ENCODE data around the gene ADGRA3.

ADGRA3 gene

GRCh38 chr4:22356987-22357596 lies 158.8 kb downstream of the ADGRA3 start:
- DNase-seq (ENCODE audit: low spot score): no peak

GRCh38 chr4:22348410-22348809 lies 167.5 kb downstream of the ADGRA3 start:
- no peak for DNase-seq (ENCODE audit: low spot score)

- no peak for DNase-seq (ENCODE audit: low spot score)
These were observed 170.2 kb downstream of the ADGRA3 start for GRCh38 chr4:22345678-22346077.

- DNase-seq (ENCODE audit: low spot score): no peak
These were observed 170.8 kb downstream of the ADGRA3 start for GRCh38 chr4:22345055-22345454.

GRCh38 chr4:22343606-22344005 lies 172.3 kb downstream of the ADGRA3 start:
- DNase-seq (ENCODE audit: low spot score): no peak

- DNase-seq (ENCODE audit: low spot score): no peak
These were observed 176.4 kb downstream of the ADGRA3 start for GRCh38 chr4:22339491-22339890.

GRCh38 chr4:22338796-22339195 lies 177.1 kb downstream of the ADGRA3 start:
- DNase-seq (ENCODE audit: low spot score): no peak
